Endodermal cell (in vitro differentiated cells): Measurements from ENCODE around the gene YOD1. TPM values are rescaled to one million over a fixed set of nuclear protein-coding genes. Genes with fewer than 3 reads are reported as not detected.

ENCODE experiments used
- DNase-seq: peaks from one replicate; pipeline ENCODE4 v3.0.0-alpha.2; 2017
- H3K27ac ChIP-seq: 2 replicates; pipeline ENCODE4 v1.5.1; 2013; ENCODE audit warnings: mild to moderate bottlenecking, low read depth, low read length, moderate library complexity
- H3K27me3 ChIP-seq: 2 replicates; pipeline ENCODE4 v1.6.1; 2013; ENCODE audit warnings: mild to moderate bottlenecking, low read length, moderate library complexity; ENCODE audit not compliant: insufficient read depth, control insufficient read depth, poor library complexity, severe bottlenecking
- H3K36me3 ChIP-seq: 2 replicates; pipeline ENCODE4 v1.7.0; 2013; ENCODE audit warnings: mild to moderate bottlenecking, low read length, moderate library complexity; ENCODE audit not compliant: control insufficient read depth, insufficient read depth
- H3K4me1 ChIP-seq: one replicate; pipeline ENCODE4 v1.7.0; 2013; ENCODE audit warnings: low read length; ENCODE audit not compliant: control insufficient read depth, insufficient read depth
- H3K4me3 ChIP-seq: 2 replicates; pipeline ENCODE4 v1.5.1; 2013; ENCODE audit warnings: mild to moderate bottlenecking, low read length, moderate library complexity
- H3K9ac ChIP-seq: 2 replicates; pipeline ENCODE4 v1.6.1; 2013; ENCODE audit warnings: mild to moderate bottlenecking, low read length, moderate library complexity; ENCODE audit not compliant: poor library complexity, severe bottlenecking; ENCODE audit errors: extremely low read depth
- H3K9me3 ChIP-seq: 2 replicates; pipeline ENCODE4 v1.6.1; 2013; ENCODE audit warnings: mild to moderate bottlenecking, low read length, moderate library complexity; ENCODE audit not compliant: control insufficient read depth
- H3K27ac Mint-ChIP-seq: 2 replicates; pipeline ENCODE4 v1.8.0; 2020; ENCODE audit warnings: mixed read lengths
- H3K27me3 Mint-ChIP-seq: 2 replicates; pipeline ENCODE4 v1.8.0; 2021; ENCODE audit warnings: mild to moderate bottlenecking, mixed read lengths; ENCODE audit not compliant: insufficient read depth
- H3K36me3 Mint-ChIP-seq: 2 replicates; pipeline ENCODE4 v1.8.0; 2020; ENCODE audit warnings: low read depth, mixed read lengths
- H3K4me1 Mint-ChIP-seq: 2 replicates; pipeline ENCODE4 v1.8.0; 2020; ENCODE audit warnings: mixed read lengths
- H3K4me3 Mint-ChIP-seq: 2 replicates; pipeline ENCODE4 v1.8.0; 2020; ENCODE audit warnings: mild to moderate bottlenecking, moderate library complexity, mixed read lengths
- H3K9me3 Mint-ChIP-seq: 2 replicates; pipeline ENCODE4 v1.8.0; 2020; ENCODE audit warnings: mild to moderate bottlenecking, mixed read lengths
- CTCF ChIP-seq: fragments of 200-600 bp; sonication (generic); conservative IDR thresholded peaks from 2 replicates; pipeline ENCODE4 v1.5.0; 2021; ENCODE audit warnings: antibody characterized with exemption, mild to moderate bottlenecking
- WGBS, 2 experiments: methylation state at CpG; one replicate each; pipeline versions ENCODE4 v1.1.5 to v1.1.7; 2013; ENCODE audit warnings: missing lambda C conversion rate in 2 of 2, mixed read lengths in 1 of 2; ENCODE audit not compliant: insufficient coverage in 1 of 2, insufficient read length in 1 of 2; 5-methylcytosine and 5-hydroxymethylcytosine counted together
- total RNA-seq, 2 donors: library from RNA; stranded (reverse); fragmentation: NEBNext Ultra II Directional in 1 of 2; extraction: Animal tissue kit (Norgen Biotek cat#: 25700) in 1 of 2; gene quantifications; 2 replicates in 1 of 2; 3 replicates in 1 of 2; pipeline ENCODE4 v1.2.1, GENCODE V29; 2021

Gene YOD1
- total RNA-seq, 2 donors from 2014 or later, result 10.8 to 18.8 TPM

GRCh38 chr1:207084232-207084631 lies 33.2 kb upstream of the YOD1 start:
- Mint-ChIP-seq H3K4me3 (no peak overlapping the region), H3K9me3 (no peaks in the 10 kb centered on the region), H3K36me3 (no peaks in the 10 kb centered on the region), H3K27me3 (no peaks in the 10 kb centered on the region), H3K4me1 (peaks cover 12% of the 10 kb centered on the region), H3K27ac (no peak overlapping the region)
- no peak for DNase-seq
- 70 to 77% methylated on average over 1 to 2 of the region's 2 CpGs for WGBS, 2 experiments
- no peaks in the 10 kb centered on the region for H3K27me3 ChIP-seq
- no peak overlapping the region for H3K4me3 ChIP-seq
- H3K9me3 ChIP-seq, result no peaks in the 10 kb centered on the region
- TF ChIP-seq CTCF, result no peak
- no peaks in the 10 kb centered on the region for H3K4me1 ChIP-seq
- no peak overlapping the region for H3K9ac ChIP-seq
- no peaks in the 10 kb centered on the region for H3K36me3 ChIP-seq
- no peak overlapping the region for H3K27ac ChIP-seq

GRCh38 chr1:207081806-207082205 lies 30.8 kb upstream of the YOD1 start:
- WGBS, 2 experiments, result 83 to 98% methylated on average over 1 to 2 of the region's 2 CpGs
- Histone ChIP-seq H3K4me3 (no peak overlapping the region), H3K27me3 (no peaks in the 10 kb centered on the region), H3K27ac (no peak overlapping the region), H3K4me1 (no peaks in the 10 kb centered on the region), H3K36me3 (no peaks in the 10 kb centered on the region), H3K9me3 (no peaks in the 10 kb centered on the region), H3K9ac (no peak overlapping the region)
- Mint-ChIP-seq H3K36me3 (no peaks in the 10 kb centered on the region), H3K4me1 (peaks cover 13% of the 10 kb centered on the region), H3K27me3 (no peaks in the 10 kb centered on the region), H3K4me3 (no peak overlapping the region), H3K27ac (no peak overlapping the region), H3K9me3 (no peaks in the 10 kb centered on the region)
- no peak for DNase-seq
- TF ChIP-seq CTCF, result no peak

- Mint-ChIP-seq H3K4me3 (no peak overlapping the region), H3K36me3 (no peaks in the 10 kb centered on the region), H3K27ac (no peak overlapping the region), H3K9me3 (no peaks in the 10 kb centered on the region), H3K27me3 (no peaks in the 10 kb centered on the region), H3K4me1 (peaks cover 13% of the 10 kb centered on the region)
- Histone ChIP-seq H3K9ac (no peak overlapping the region), H3K9me3 (no peaks in the 10 kb centered on the region), H3K27ac (no peak overlapping the region), H3K4me3 (no peak overlapping the region), H3K36me3 (no peaks in the 10 kb centered on the region), H3K4me1 (no peaks in the 10 kb centered on the region), H3K27me3 (no peaks in the 10 kb centered on the region)
- TF ChIP-seq CTCF, result no peak
- WGBS, 2 experiments, result 96% methylated on average over 2 of the region's 2 CpGs; no CpG with 5 or more reads in 1 of the 2 experiments
- DNase-seq, result no peak
Observed at GRCh38 chr1:207081088-207081487, 30.1 kb upstream of the YOD1 start.
